Neural cell (in vitro differentiated cells): ENCODE results near the gene IFIT2. TPM values are rescaled to one million over a fixed set of nuclear protein-coding genes. Genes with fewer than 3 reads are reported as not detected.

Experiments
- H2AFZ ChIP-seq: fragments of 200-600, 300-800 bp; sonication (generic), shearing (Covaris generic); 2 replicates; pipeline ENCODE4 v1.6.0; 2014; ENCODE audit warnings: low read depth, mild to moderate bottlenecking, antibody characterized with exemption, low read length, moderate library complexity
- H3F3A ChIP-seq: fragments of 200-600 bp; shearing (Covaris generic); 2 replicates; pipeline ENCODE4 v1.6.1; 2016; ENCODE audit warnings: mild to moderate bottlenecking, moderate library complexity, mixed read lengths, antibody characterized with exemption, low read length; ENCODE audit not compliant: insufficient read depth, poor library complexity, severe bottlenecking
- H3K27ac ChIP-seq: fragments of 200-600, 300-800 bp; sonication (generic), shearing (Covaris generic); 2 replicates; pipeline ENCODE4 v1.5.1; 2014; ENCODE audit warnings: mild to moderate bottlenecking, low read length, moderate library complexity
- H3K27me3 ChIP-seq: fragments of 300-800, 200-600 bp; sonication (generic), shearing (Covaris generic); 2 replicates; pipeline ENCODE4 v1.6.0; 2014; ENCODE audit warnings: mild to moderate bottlenecking, low read depth, low read length, moderate library complexity; ENCODE audit not compliant: insufficient read depth
- H3K36me3 ChIP-seq: fragments of 300-800, 200-600 bp; sonication (generic), shearing (Covaris generic); 2 replicates; pipeline ENCODE4 v1.5.1; 2014; ENCODE audit warnings: mild to moderate bottlenecking, antibody characterized with exemption, low read length, moderate library complexity; ENCODE audit not compliant: insufficient read depth
- H3K4me2 ChIP-seq: fragments of 300-800, 200-600 bp; sonication (generic), shearing (Covaris generic); 2 replicates; pipeline ENCODE4 v1.6.0; 2014; ENCODE audit warnings: mild to moderate bottlenecking, low read length
- H3K4me3 ChIP-seq: fragments of 300-800, 200-600 bp; sonication (generic), shearing (Covaris generic); 2 replicates; pipeline ENCODE4 v1.5.1; 2014; ENCODE audit warnings: mild to moderate bottlenecking, low read length, moderate library complexity
- H3K79me2 ChIP-seq: fragments of 200-600 bp; shearing (Covaris generic); replicated peaks from 2 replicates; pipeline ENCODE4 v1.6.0; 2014; ENCODE audit warnings: mild to moderate bottlenecking, low read length, moderate library complexity; ENCODE audit not compliant: insufficient read depth
- H3K9ac ChIP-seq: fragments of 300-800, 200-600 bp; sonication (generic), shearing (Covaris generic); 2 replicates; pipeline ENCODE4 v1.6.1; 2016; ENCODE audit warnings: mild to moderate bottlenecking, low read length, mixed read lengths
- H3K9me2 ChIP-seq: fragments of 200-600 bp; shearing (Covaris generic); 2 replicates; pipeline ENCODE4 v1.6.1; 2016; ENCODE audit warnings: mild to moderate bottlenecking, low read length, mixed read lengths; ENCODE audit not compliant: insufficient read depth
- H3K9me3 ChIP-seq: fragments of 200-600, 300-800 bp; sonication (generic), shearing (Covaris generic); 2 replicates; pipeline ENCODE4 v1.6.1; 2016; ENCODE audit warnings: mild to moderate bottlenecking, mixed run types, low read length, moderate library complexity, mixed read lengths
- H4K20me1 ChIP-seq: fragments of 200-600 bp; shearing (Covaris generic); 2 replicates; pipeline ENCODE4 v1.6.1; 2016; ENCODE audit warnings: mild to moderate bottlenecking, mixed run types; ENCODE audit not compliant: insufficient read depth
- CTCF ChIP-seq: fragments of 450-650 bp; IDR thresholded peaks from 2 replicates; pipeline ENCODE4 v1.5.1; 2014; ENCODE audit warnings: antibody characterized with exemption, mild to moderate bottlenecking, moderate library complexity; ENCODE audit not compliant: poor library complexity, severe bottlenecking
- EP300 ChIP-seq: fragments of 450-650 bp; conservative IDR thresholded peaks from 2 replicates; pipeline ENCODE4 v1.6.1; 2014; ENCODE audit warnings: antibody characterized with exemption, mild to moderate bottlenecking, moderate library complexity; ENCODE audit not compliant: poor library complexity, severe bottlenecking
- EZH2 ChIP-seq: fragments of 200-600, 300-800 bp; shearing (Covaris generic), sonication (generic); IDR thresholded peaks from 2 replicates; pipeline ENCODE4 v1.6.1; 2014; ENCODE audit warnings: antibody characterized with exemption, low read length, borderline replicate concordance, mild to moderate bottlenecking; ENCODE audit not compliant: insufficient read depth, poor library complexity, severe bottlenecking
- MXI1 ChIP-seq: fragments of 450-650 bp; conservative IDR thresholded peaks from 2 replicates; pipeline ENCODE4 v1.6.1; 2014; ENCODE audit warnings: antibody characterized with exemption, mild to moderate bottlenecking; ENCODE audit not compliant: poor library complexity, severe bottlenecking
- POLR2AphosphoS5 ChIP-seq: IDR thresholded peaks from 2 replicates; pipeline ENCODE4 v1.6.1; 2012
- RAD21 ChIP-seq: fragments of 450-650 bp; conservative IDR thresholded peaks from 2 replicates; pipeline ENCODE4 v1.6.1; 2014; ENCODE audit warnings: antibody characterized with exemption, mild to moderate bottlenecking, moderate library complexity
- REST ChIP-seq: IDR thresholded peaks from 2 replicates; pipeline ENCODE4 v1.6.1; 2012; ENCODE audit warnings: borderline replicate concordance
- SMC3 ChIP-seq: fragments of 450-650 bp; conservative IDR thresholded peaks from 2 replicates; pipeline ENCODE4 v1.6.1; 2014; ENCODE audit warnings: antibody characterized with exemption, mild to moderate bottlenecking, moderate library complexity; ENCODE audit not compliant: poor library complexity
- TAF1 ChIP-seq: IDR thresholded peaks from 2 replicates; pipeline ENCODE4 v1.6.1; 2012; ENCODE audit warnings: low read depth
- polyA minus RNA-seq: library from RNA; depleted of rRNA, polyadenylated mRNA; stranded (reverse); fragments of >200 nt; gene quantifications from 2 replicates; pipeline ENCODE4 v1.2.3, GENCODE V29; 2014
- polyA plus RNA-seq: library from polyadenylated mRNA; depleted of rRNA; stranded (reverse); fragments of >200 nt; gene quantifications from 2 replicates; pipeline ENCODE4 v1.2.3, GENCODE V29; 2014

Gene IFIT2, protein sequence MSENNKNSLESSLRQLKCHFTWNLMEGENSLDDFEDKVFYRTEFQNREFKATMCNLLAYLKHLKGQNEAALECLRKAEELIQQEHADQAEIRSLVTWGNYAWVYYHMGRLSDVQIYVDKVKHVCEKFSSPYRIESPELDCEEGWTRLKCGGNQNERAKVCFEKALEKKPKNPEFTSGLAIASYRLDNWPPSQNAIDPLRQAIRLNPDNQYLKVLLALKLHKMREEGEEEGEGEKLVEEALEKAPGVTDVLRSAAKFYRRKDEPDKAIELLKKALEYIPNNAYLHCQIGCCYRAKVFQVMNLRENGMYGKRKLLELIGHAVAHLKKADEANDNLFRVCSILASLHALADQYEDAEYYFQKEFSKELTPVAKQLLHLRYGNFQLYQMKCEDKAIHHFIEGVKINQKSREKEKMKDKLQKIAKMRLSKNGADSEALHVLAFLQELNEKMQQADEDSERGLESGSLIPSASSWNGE
- polyA plus RNA-seq: 0.26 and 1.1 TPM in 2 replicates
- 0.23 TPM in 1 of 2 replicates, not detected in the other for polyA minus RNA-seq

GRCh38 chr10:89301721-89302445 is at the start of gene IFIT2:
Gene IFIT2, plus strand, starts transcription at chr10:89302046. Its CDS starts 78 bp downstream, at chr10:89302124.
- no peaks in the 10 kb centered on the region for H4K20me1 ChIP-seq
- no peaks in the 10 kb centered on the region for H3K36me3 ChIP-seq
- H3K79me2 ChIP-seq: no peaks in the 10 kb centered on the region
- H3K27me3 ChIP-seq: no peaks in the 10 kb centered on the region
- H3K27ac ChIP-seq: no peak within 1 kb of the TSS
- H3K4me2 ChIP-seq: no peak within 1 kb of the TSS
- no peaks in the 10 kb centered on the region for H3K9me2 ChIP-seq
- H3K9ac ChIP-seq: no peak within 1 kb of the TSS
- H2AFZ ChIP-seq: no peak within 1 kb of the TSS
- no peaks in the 10 kb centered on the region for H3K9me3 ChIP-seq
- H3K4me3 ChIP-seq: no peak within 1 kb of the TSS
- TF ChIP-seq RAD21 (no peak), REST (no peak), MXI1 (no peak), EP300 (no peak), EZH2 (no peak)
- no peaks in the 10 kb centered on the region for H3F3A ChIP-seq

DNA sequence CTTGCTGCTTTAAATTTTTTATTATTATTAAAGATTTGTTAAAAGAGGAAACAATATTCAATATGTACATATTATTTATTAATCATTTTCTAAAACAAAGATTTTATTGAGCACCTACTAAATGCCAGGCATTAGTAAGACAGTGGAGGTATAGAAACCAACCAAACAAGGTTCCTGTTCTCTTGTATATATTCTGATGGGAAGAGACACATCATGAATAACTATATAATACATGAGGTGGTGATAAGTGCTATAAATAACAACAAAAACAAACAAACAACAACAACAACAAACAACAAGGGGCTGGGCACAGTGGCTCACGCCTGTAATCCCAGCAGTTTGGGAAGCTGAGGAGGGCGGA is 49.6 kb upstream of the IFIT2 start:
- peak overlapping the region; percentile 95 for H3K4me3 ChIP-seq

More for the DNA sequence above, 49.6 kb upstream of the IFIT2 start:
- Histone ChIP-seq H3K27me3 (no peaks in the 10 kb centered on the region), H3F3A (no peaks in the 10 kb centered on the region), H2AFZ (no peak overlapping the region), H3K4me2 (no peak overlapping the region), H3K27ac (peak overlapping the region; percentile 51), H3K9ac (no peak overlapping the region), H4K20me1 (no peaks in the 10 kb centered on the region), H3K9me3 (peaks cover 4% of the 10 kb centered on the region), H3K36me3 (no peaks in the 10 kb centered on the region), H3K9me2 (no peaks in the 10 kb centered on the region), H3K79me2 (no peaks in the 10 kb centered on the region)
- TF ChIP-seq REST: no peak
- TF ChIP-seq MXI1: no peak
- TF ChIP-seq EP300: no peak
- TF ChIP-seq RAD21: no peak
- TF ChIP-seq CTCF: no peak
- no peak for TF ChIP-seq SMC3
- no peak for TF ChIP-seq EZH2
- TF ChIP-seq TAF1: no peak
- TF ChIP-seq POLR2AphosphoS5: no peak
